HepG2 (cell line): ENCODE measurements around the gene PFAS. TPM values are rescaled to one million over a fixed set of nuclear protein-coding genes. Genes with fewer than 3 reads are reported as not detected.

ENCODE experiments used
- ATAC-seq: fragments of 200-7000 bp; cut with Tn5 transposase; 3 replicates; pipeline ENCODE4 v1.9.1; 2020; ENCODE audit warnings: mild to moderate bottlenecking, moderate library complexity
- BruUV-seq: library from RNA; stranded (reverse); fragments of 400-500 nt; replicated peaks from 2 replicates; lab custom pipeline; 2021; lab: Mats Ljungman, UMichigan
- CTCF ChIA-PET: fragments of 300-600 bp; formaldehyde crosslinking; extraction: SDS; loops from one replicate; lab custom pipeline; 2021; ENCODE audit warnings: low total read pairs, inconsistent platforms, low intra/inter-chr PET ratio; lab: Yijun Ruan, JAX
- POLR2A ChIA-PET: fragments of 350-600 bp; sonication (Branson Sonifier 250); formaldehyde crosslinking; loops from one replicate; lab custom pipeline; 2020; ENCODE audit warnings: antibody characterized with exemption, inconsistent platforms; lab: Yijun Ruan, JAX
- DNase-seq: peaks from one replicate; pipeline ENCODE4 v3.0.0-alpha.2; 2015; ENCODE audit warnings: low spot score
- FAIRE-seq: peaks from 3 replicates; lab custom pipeline; 2011; peaks lifted over from hg19 to GRCh38; lab: Jason Lieb, UNC
- H2AFZ ChIP-seq: one replicate; pipeline ENCODE4 v1.6.1; 2011; ENCODE audit warnings: low read length, inconsistent platforms
- H3K27ac ChIP-seq: fragments of 300-600 bp; 3 replicates; pipeline ENCODE4 v1.8.0; 2011; ENCODE audit warnings: mixed run types, mild to moderate bottlenecking, mixed read lengths, low read length, inconsistent platforms; ENCODE audit not compliant: insufficient read depth; ENCODE audit errors: extremely low read length
- H3K27me3 ChIP-seq, 2 experiments: fragments of 200-600 bp in 1 of 2; 2 replicates in 1 of 2; 3 replicates in 1 of 2; pipeline versions ENCODE4 v1.6.0 to v1.8.0; 2011; ENCODE audit warnings: low read length in 2 of 2, mild to moderate bottlenecking in 2 of 2, moderate library complexity in 2 of 2, inconsistent platforms in 1 of 2; ENCODE audit not compliant: insufficient read depth in 2 of 2, control insufficient read depth in 1 of 2
- H3K36me3 ChIP-seq, 2 experiments: fragments of 200-600 bp in 1 of 2; replicated peaks in 1 of 2; 2 replicates in 1 of 2; 3 replicates in 1 of 2; pipeline versions ENCODE4 v1.5.1 to v1.8.0; 2011; ENCODE audit warnings: low read length in 2 of 2, inconsistent platforms in 1 of 2; ENCODE audit not compliant: insufficient read depth in 2 of 2, control insufficient read depth in 1 of 2
- H3K4me1 ChIP-seq: 2 replicates; pipeline ENCODE4 v1.5.1; 2012; ENCODE audit warnings: low read length, inconsistent platforms; ENCODE audit not compliant: insufficient read depth
- H3K4me2 ChIP-seq: 2 replicates; pipeline ENCODE4 v1.6.0; 2011; ENCODE audit warnings: low read depth, low read length, inconsistent platforms
- H3K4me3 ChIP-seq, 3 experiments: fragments of 200-600 bp in 1 of 3; sonication (generic), shearing (Covaris generic) in 1 of 3; replicated peaks in 1 of 3; 2 replicates each; pipeline ENCODE4 v1.5.1; 2011 to 2016; ENCODE audit warnings: low read length in 3 of 3, inconsistent platforms in 2 of 3, low read depth in 2 of 3, mild to moderate bottlenecking in 2 of 3, control low read depth in 1 of 3, mixed read lengths in 1 of 3; ENCODE audit not compliant: insufficient read depth in 1 of 3
- H3K79me2 ChIP-seq: one replicate; pipeline ENCODE4 v1.6.1; 2011; ENCODE audit warnings: low read length, inconsistent platforms; ENCODE audit not compliant: insufficient read depth
- H3K9ac ChIP-seq: 2 replicates; pipeline ENCODE4 v1.6.0; 2011; ENCODE audit warnings: mild to moderate bottlenecking, low read depth, low read length, inconsistent platforms; ENCODE audit not compliant: insufficient read depth
- H3K9me3 ChIP-seq: 2 replicates; pipeline ENCODE4 v1.5.1; 2012; ENCODE audit warnings: mild to moderate bottlenecking, low read length
- H4K20me1 ChIP-seq: 2 replicates; pipeline ENCODE4 v1.6.0; 2011; ENCODE audit warnings: inconsistent platforms, mild to moderate bottlenecking, low read length, moderate library complexity; ENCODE audit not compliant: insufficient read depth
- KAT8 ChIP-seq: IDR thresholded peaks from 2 replicates; pipeline ENCODE4 v1.6.1; 2016; ENCODE audit warnings: missing genetic modification reagents, missing compliant biosample characterization
- NFE2 ChIP-seq: sonication (generic); formaldehyde crosslinking; IDR thresholded peaks from 2 replicates; pipeline ENCODE4 v1.4.0; 2020; ENCODE audit warnings: missing genetic modification reagents
- PLRG1 ChIP-seq: fragments of 450-650 bp; conservative IDR thresholded peaks from 2 replicates; pipeline ENCODE4 v1.6.1; 2016
- RFX1 ChIP-seq: fragments of 450-650 bp; IDR thresholded peaks from 2 replicates; pipeline ENCODE4 v1.6.1; 2017
- USF2 ChIP-seq, 2 experiments: sonication (generic) in 1 of 2; formaldehyde crosslinking in 1 of 2; IDR thresholded peaks; 2 replicates each; pipeline versions ENCODE4 v1.5.1 to v1.6.1; 2011 to 2020; ENCODE audit warnings: borderline replicate concordance in 1 of 2, low read depth in 1 of 2, low read length in 1 of 2, mild to moderate bottlenecking in 1 of 2, missing genetic modification reagents in 1 of 2, moderate library complexity in 1 of 2
- ZC3H13 ChIP-seq: sonication (generic); formaldehyde crosslinking; IDR thresholded peaks from 2 replicates; pipeline ENCODE4 v1.8.1; 2023; ENCODE audit warnings: mild to moderate bottlenecking, missing genetic modification reagents, moderate library complexity
- ZNF12 ChIP-seq: sonication (generic); formaldehyde crosslinking; IDR thresholded peaks from 2 replicates; pipeline ENCODE4 v1.5.0; 2020; ENCODE audit warnings: missing genetic modification reagents
- ZNF121 ChIP-seq: sonication (generic); formaldehyde crosslinking; IDR thresholded peaks from 2 replicates; pipeline ENCODE4 v1.5.0; 2020; ENCODE audit warnings: mild to moderate bottlenecking, missing genetic modification reagents
- ZNF414 ChIP-seq: sonication (generic); formaldehyde crosslinking; IDR thresholded peaks from 2 replicates; pipeline ENCODE4 v1.5.0; 2020; ENCODE audit warnings: missing genetic modification reagents
- ZNF530 ChIP-seq: sonication (generic); formaldehyde crosslinking; IDR thresholded peaks from 2 replicates; pipeline ENCODE4 v1.5.0; 2020; ENCODE audit warnings: low read depth, mild to moderate bottlenecking, missing genetic modification reagents
- ZNF883 ChIP-seq: sonication (generic); formaldehyde crosslinking; IDR thresholded peaks from 2 replicates; pipeline ENCODE4 v1.5.1; 2020; ENCODE audit warnings: mild to moderate bottlenecking, missing genetic modification reagents; ENCODE audit errors: not compliant biosample characterization
- WGBS: methylation state at CpG from one replicate; pipeline ENCODE4 v1.1.6; 2017; ENCODE audit warnings: low lambda C conversion rate; 5-methylcytosine and 5-hydroxymethylcytosine counted together
- in situ Hi-C: cut with HindIII; loops from 2 replicates; pipeline ENCODE4 v1.10.0; 2017; ENCODE audit warnings: low pct_unique_long_range_greater_than_20kb; ENCODE audit not compliant: extremely low pct_ligation_motif_present
- intact Hi-C: fragments of 100-400 bp; cut with micrococcal nuclease; formaldehyde crosslinking; loops from one replicate; pipeline ENCODE4 v1.10.0; 2022; ENCODE audit not compliant: unreplicated experiment
- polyA plus RNA-seq, 8 experiments: library from polyadenylated mRNA; depleted of rRNA in 3 of 8; stranded (reverse) in 7 of 8; unstranded in 1 of 8; fragments of >200 nt; fragmentation: Illumina TruSeq in 4 of 8; extraction: Trizol in 4 of 8; gene quantifications; 2 replicates each; pipeline versions ENCODE4 v1.2.1 to v1.2.3, GENCODE V29; 2011 to 2016; ENCODE audit warnings: low read depth in 4 of 8, missing spikeins in 1 of 8, mixed read lengths in 1 of 8; ENCODE audit not compliant: insufficient read depth in 1 of 8
- total RNA-seq, 5 experiments: library from RNA; depleted of rRNA; stranded (reverse); fragments of >200 nt; fragmentation: Illumina TruSeq; extraction: Trizol; gene quantifications; 2 replicates each; pipeline ENCODE4 v1.2.3, GENCODE V29; 2016; ENCODE audit warnings: low read depth in 1 of 5
- TF ChIP-seq, protein P1 (sequence below): sonication (generic); formaldehyde crosslinking; IDR thresholded peaks from 2 replicates; pipeline ENCODE4 v1.4.0; 2020; ENCODE audit warnings: missing genetic modification reagents
- TF ChIP-seq, protein P2 (sequence below): sonication (generic); formaldehyde crosslinking; IDR thresholded peaks from 2 replicates; pipeline ENCODE4 v1.4.0; 2020; ENCODE audit warnings: missing genetic modification reagents
- TF ChIP-seq, protein P3 (sequence below): sonication (generic); formaldehyde crosslinking; IDR thresholded peaks from 2 replicates; pipeline ENCODE4 v1.4.0; 2020; ENCODE audit warnings: missing genetic modification reagents

Gene PFAS
- total and polyA plus RNA-seq, 2 of the 13 experiments (the other 11 are each of a cell fraction or from before 2014, with no cell fraction given): 49.4 to 58.2 TPM

GRCh38 chr17:8221663-8222379 is 27.3 kb upstream of the PFAS start:
- Histone ChIP-seq H3K9me3 (no peaks in the 10 kb centered on the region), H3K27ac (peak overlapping the region; percentile 91), H4K20me1 (peaks cover 4% of the 10 kb centered on the region; the same call in 1 of the 2 replicates), H3K4me3 (peak overlapping the region; percentile 70 to 86 (median 85)), H3K9ac (peak overlapping the region; percentile 80), H3K4me1 (peaks cover 36% of the 10 kb centered on the region), H3K79me2 (no peaks in the 10 kb centered on the region), H3K27me3 (no peaks in the 10 kb centered on the region; a peak in 1 of 5 replicates), H3K4me2 (peak overlapping the region; percentile 95), H2AFZ (peak overlapping the region; percentile 95), H3K36me3 (no peaks in the 10 kb centered on the region)
- intact Hi-C loops: loop anchor here (1.0 to 5.0 kb wide), 4 partner anchors 27 to 155 kb away; partner anchors contain the start of genes KRABD2 and PFAS
- ATAC-seq (peak; percentile 42), FAIRE-seq (peak; percentile 18), DNase-seq (no peak)
- no TSS peak for BruUV-seq
- WGBS: under 1% methylated on average over 34 of the region's 40 CpGs
- CTCF ChIA-PET: no interaction called here
- in situ Hi-C loops: loop anchor here (5.0 kb wide), 2 partner anchors 35 to 80 kb away; no protein-coding TSS in a partner anchor
- POLR2A ChIA-PET: interaction anchor here (0.9 to 7.7 kb wide), 17 partner anchors 11 to 365 kb away, joined by 3 to 111 read pairs (median 6); partner anchors contain the start of genes AURKB, BORCS6, CTC1 and KRABD2
- TF ChIP-seq, protein P1, sequence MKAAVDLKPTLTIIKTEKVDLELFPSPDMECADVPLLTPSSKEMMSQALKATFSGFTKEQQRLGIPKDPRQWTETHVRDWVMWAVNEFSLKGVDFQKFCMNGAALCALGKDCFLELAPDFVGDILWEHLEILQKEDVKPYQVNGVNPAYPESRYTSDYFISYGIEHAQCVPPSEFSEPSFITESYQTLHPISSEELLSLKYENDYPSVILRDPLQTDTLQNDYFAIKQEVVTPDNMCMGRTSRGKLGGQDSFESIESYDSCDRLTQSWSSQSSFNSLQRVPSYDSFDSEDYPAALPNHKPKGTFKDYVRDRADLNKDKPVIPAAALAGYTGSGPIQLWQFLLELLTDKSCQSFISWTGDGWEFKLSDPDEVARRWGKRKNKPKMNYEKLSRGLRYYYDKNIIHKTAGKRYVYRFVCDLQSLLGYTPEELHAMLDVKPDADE (CRISPR knock-in tag): no peak
- TF ChIP-seq, protein P2, sequence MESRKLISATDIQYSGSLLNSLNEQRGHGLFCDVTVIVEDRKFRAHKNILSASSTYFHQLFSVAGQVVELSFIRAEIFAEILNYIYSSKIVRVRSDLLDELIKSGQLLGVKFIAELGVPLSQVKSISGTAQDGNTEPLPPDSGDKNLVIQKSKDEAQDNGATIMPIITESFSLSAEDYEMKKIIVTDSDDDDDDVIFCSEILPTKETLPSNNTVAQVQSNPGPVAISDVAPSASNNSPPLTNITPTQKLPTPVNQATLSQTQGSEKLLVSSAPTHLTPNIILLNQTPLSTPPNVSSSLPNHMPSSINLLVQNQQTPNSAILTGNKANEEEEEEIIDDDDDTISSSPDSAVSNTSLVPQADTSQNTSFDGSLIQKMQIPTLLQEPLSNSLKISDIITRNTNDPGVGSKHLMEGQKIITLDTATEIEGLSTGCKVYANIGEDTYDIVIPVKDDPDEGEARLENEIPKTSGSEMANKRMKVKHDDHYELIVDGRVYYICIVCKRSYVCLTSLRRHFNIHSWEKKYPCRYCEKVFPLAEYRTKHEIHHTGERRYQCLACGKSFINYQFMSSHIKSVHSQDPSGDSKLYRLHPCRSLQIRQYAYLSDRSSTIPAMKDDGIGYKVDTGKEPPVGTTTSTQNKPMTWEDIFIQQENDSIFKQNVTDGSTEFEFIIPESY (CRISPR knock-in tag): no peak
- TF ChIP-seq NFE2 (CRISPR knock-in tag): no peak
- TF ChIP-seq ZNF121 (CRISPR knock-in tag): peak; percentile 14; the same call in 1 of the 2 replicates
- TF ChIP-seq, protein P3, sequence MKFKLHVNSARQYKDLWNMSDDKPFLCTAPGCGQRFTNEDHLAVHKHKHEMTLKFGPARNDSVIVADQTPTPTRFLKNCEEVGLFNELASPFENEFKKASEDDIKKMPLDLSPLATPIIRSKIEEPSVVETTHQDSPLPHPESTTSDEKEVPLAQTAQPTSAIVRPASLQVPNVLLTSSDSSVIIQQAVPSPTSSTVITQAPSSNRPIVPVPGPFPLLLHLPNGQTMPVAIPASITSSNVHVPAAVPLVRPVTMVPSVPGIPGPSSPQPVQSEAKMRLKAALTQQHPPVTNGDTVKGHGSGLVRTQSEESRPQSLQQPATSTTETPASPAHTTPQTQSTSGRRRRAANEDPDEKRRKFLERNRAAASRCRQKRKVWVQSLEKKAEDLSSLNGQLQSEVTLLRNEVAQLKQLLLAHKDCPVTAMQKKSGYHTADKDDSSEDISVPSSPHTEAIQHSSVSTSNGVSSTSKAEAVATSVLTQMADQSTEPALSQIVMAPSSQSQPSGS (CRISPR knock-in tag): 0 out of 2 replicates have a peak, but pooled peaks have one; percentile 35
- TF ChIP-seq ZNF530: no peak
- TF ChIP-seq ZC3H13: no peak
- no peak; the same call in 1 of the 2 replicates for TF ChIP-seq KAT8 (CRISPR knock-in tag)
- no peak for TF ChIP-seq RFX1
- peak; percentile 5 for TF ChIP-seq ZNF883 (CRISPR knock-in tag)
- no peak for TF ChIP-seq PLRG1
- TF ChIP-seq ZNF414 (CRISPR knock-in tag): 0 out of 2 replicates have a peak, but pooled peaks have one; percentile 30
- no peak for TF ChIP-seq USF2 (IDR thresholded peaks at IDR 0.05; ENCODE audit: low read depth, low read length)
- no peak for TF ChIP-seq USF2 (CRISPR knock-in tag; IDR thresholded peaks at IDR 0.05; ENCODE audit: borderline replicate concordance)
- TF ChIP-seq ZNF12: no peak
